ENCODE results near the gene UCN.

DNA sequence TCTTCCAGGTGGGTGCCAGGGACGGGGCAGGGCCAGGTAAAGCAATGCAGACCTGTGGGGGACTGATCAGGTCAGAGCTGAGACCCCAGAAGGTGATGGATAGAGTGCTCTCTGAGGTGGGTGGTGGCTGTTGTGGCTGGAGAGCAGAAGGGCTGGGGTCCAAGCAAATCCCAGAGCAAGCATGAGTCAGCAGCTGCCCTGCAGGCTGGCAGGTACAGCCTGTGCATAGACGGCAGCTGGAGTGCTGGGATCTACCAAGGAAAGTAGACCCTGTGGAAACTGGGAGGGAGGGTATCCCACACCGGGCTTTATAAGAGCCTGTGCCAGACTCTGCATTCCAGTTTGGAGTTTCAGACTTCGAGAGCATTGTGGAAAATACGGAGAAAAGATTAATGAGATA, 25.4 kb downstream of the UCN start:
- TF ChIP-seq, protein P1, sequence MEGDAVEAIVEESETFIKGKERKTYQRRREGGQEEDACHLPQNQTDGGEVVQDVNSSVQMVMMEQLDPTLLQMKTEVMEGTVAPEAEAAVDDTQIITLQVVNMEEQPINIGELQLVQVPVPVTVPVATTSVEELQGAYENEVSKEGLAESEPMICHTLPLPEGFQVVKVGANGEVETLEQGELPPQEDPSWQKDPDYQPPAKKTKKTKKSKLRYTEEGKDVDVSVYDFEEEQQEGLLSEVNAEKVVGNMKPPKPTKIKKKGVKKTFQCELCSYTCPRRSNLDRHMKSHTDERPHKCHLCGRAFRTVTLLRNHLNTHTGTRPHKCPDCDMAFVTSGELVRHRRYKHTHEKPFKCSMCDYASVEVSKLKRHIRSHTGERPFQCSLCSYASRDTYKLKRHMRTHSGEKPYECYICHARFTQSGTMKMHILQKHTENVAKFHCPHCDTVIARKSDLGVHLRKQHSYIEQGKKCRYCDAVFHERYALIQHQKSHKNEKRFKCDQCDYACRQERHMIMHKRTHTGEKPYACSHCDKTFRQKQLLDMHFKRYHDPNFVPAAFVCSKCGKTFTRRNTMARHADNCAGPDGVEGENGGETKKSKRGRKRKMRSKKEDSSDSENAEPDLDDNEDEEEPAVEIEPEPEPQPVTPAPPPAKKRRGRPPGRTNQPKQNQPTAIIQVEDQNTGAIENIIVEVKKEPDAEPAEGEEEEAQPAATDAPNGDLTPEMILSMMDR (IDR thresholded peaks at IDR 0.05): no peak
- no peak for TF ChIP-seq EZH2 (IDR thresholded peaks at IDR 0.05; ENCODE audit: borderline replicate concordance, insufficient read depth, low read depth, low read length, poor library complexity, severe bottlenecking)
